ENCODE data around the gene DCAF8.

DCAF8 gene

DNA sequence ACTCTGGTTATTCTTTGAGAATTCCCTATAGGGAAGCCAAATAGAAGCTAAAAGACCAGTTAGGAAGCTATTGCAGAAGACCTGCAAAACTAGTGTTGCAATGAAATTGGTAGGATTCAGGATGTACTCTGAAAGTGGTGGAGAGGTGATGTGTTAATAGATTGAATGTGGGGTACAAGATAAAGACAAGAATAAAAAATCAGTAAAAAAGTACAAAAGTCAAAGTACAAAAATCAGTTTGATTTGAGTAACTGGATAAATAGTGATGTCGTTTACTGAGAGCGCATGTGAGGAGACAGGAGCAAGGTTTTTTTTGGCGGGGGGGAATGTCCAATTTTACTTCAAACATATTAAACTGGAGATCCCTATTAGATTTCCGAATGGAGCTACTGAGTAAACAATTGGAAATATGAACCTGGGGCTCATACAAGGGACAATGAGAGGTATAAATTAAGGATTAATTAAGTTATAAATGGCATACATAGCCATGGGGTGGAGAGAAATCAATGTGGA is 2.5 kb upstream of the DCAF8 start:
- in situ Hi-C loops (cut with HindIII; ENCODE audit: low sequenced_read_pairs), result no loop called here

DNA sequence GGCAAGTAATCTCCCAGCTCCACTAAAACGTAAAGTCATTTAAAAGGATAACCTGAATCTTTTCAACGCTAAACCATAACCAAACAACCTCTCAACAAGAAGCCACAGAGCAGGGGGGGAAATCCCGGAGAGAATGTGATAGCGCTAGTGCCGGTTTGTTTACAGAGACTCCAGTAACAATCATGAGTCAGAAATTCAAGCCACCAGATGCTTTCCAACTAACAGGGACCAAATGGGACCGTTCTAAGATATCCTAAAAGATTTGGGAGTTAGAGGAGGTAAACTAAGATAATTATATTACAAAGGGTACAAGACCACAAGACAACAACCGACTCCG is 825 bp downstream of the DCAF8 start:
- in situ Hi-C loops (cut with HindIII; ENCODE audit: low sequenced_read_pairs), result no loop called here

DNA sequence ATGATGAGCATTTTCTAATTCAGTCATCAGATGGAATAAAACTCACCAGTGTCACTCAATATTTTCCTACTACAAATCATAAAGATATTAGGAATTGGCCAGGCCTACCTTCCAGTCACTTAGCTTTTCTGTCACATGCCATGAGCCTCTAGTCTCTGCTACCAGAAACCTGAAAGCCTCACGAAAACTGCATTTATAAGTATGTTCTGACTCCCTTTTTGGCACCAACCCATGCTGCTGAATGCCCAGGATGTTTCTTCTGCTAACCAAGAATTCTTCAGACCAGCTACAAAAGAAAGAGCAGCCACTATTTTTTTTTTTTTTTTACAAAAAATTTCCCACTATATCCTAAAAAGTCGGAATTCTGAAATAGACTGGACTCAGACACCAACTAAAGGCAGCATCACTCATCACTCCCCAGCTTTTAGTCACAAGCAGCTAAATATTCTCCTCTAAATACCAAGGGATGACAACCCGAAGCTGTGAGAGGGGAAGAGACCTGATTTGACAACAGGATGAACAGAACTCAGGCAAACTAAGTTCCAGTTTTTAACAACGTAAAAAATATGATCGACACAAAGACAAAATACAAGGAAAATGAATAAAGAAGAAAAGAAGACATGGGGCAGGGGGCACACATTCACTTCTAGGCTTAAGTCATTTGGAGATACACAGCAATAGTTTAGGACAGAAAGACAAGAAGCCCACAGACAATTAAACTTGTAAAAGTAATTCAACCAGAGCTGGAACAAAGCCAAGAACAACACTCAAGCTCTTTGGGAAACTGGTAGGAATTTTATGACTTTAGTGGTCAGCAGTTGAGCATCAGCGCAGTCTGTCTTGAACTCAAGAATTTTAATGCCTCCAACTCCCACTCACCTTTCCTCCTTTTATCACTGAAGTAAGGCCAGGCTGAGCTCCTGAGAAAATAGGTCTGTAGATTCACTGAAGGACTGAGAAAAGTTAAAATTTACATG is 1.7 kb downstream of the DCAF8 start:
- in situ Hi-C loops (cut with HindIII; ENCODE audit: low sequenced_read_pairs), result no loop called here

DNA sequence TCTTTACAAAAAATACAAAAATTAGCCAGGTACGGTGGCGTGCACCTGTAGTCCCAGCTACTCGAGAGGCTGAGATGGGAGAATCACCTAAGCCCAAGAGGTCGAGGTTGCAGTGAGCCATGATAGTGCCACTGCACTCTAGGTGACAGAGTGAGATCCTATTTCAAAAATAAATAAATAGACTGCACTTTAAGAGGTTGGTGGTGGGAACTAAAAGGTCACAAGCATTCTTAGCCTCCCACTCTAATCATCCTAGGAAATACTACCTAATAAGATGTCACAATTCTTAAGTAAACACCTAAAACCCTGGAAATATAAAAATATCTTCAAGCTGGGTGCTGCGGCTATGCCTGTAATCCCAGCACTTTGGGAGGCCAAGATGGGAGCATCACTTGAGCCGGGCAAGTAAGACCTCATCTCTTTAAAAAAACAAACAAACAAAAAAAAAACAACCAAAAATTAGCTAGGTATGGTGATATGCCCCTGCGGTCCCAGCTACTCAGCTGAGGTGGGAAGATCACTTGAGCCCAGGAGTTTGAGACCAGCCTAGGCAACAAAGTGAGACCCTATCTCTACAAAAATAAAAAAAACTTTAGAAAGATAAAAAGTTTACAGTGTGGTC is 4.1 kb downstream of the DCAF8 start:
- in situ Hi-C loops (cut with HindIII; ENCODE audit: low sequenced_read_pairs), result no loop called here

DNA sequence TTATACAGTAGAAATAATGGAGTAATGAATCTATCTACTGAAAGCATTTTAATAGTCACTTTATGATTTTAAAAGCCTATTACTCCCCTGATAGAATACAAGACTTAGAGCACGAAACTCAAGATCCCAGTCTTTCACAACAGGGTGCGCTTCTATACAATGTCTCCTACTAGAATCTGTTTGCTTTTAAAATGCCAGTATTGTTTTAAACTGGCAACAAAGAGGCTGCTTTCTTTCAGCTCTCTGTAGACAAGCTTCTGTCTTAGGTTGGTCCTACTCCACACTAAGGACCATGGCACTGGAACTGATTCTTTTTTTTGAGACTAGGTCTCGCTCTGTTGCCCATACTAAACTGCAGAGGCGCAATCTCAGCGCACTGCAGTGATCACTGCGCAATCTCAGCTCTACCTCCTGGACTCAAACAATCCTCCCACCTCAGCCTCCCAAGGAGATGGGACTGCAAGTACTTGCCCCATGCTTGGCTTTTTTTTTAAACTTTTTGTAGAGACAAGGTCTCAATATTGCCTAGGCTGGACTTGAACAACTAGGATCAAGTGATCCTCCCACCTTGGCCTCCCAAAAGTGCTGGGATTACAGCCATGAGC is 4.8 kb downstream of the DCAF8 start:
- in situ Hi-C loops (cut with HindIII; ENCODE audit: low sequenced_read_pairs), result no loop called here

GRCh38 chr1:160256396-160257046 is 5.8 kb downstream of the DCAF8 start:
- in situ Hi-C loops (cut with HindIII; ENCODE audit: low sequenced_read_pairs), result no loop called here

DNA sequence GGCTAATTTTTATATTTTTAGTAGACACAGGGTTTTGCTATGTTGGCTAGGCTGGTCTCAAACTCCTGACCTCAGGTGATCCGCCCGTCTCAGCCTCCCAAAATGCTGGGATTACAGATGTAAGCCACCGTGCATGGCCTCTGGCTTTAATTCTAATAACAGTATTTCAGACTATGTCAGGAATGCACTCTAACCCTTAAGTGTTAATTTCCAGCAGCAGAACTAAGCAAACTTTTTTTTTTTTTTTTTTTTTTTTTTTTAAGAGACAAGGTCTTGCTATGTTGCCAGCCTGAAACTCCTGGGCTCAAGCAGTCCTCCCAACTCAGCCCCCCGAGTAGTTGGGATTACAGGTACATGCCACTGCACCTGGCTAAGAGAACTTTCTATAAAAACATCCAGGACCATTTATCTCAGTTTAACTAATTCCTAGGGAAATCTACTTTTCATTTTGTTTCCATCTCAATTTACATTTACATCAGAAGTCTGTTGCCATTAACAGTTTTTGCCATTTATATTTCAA is 6.5 kb downstream of the DCAF8 start:
- in situ Hi-C loops (cut with HindIII; ENCODE audit: low sequenced_read_pairs), result no loop called here

DNA sequence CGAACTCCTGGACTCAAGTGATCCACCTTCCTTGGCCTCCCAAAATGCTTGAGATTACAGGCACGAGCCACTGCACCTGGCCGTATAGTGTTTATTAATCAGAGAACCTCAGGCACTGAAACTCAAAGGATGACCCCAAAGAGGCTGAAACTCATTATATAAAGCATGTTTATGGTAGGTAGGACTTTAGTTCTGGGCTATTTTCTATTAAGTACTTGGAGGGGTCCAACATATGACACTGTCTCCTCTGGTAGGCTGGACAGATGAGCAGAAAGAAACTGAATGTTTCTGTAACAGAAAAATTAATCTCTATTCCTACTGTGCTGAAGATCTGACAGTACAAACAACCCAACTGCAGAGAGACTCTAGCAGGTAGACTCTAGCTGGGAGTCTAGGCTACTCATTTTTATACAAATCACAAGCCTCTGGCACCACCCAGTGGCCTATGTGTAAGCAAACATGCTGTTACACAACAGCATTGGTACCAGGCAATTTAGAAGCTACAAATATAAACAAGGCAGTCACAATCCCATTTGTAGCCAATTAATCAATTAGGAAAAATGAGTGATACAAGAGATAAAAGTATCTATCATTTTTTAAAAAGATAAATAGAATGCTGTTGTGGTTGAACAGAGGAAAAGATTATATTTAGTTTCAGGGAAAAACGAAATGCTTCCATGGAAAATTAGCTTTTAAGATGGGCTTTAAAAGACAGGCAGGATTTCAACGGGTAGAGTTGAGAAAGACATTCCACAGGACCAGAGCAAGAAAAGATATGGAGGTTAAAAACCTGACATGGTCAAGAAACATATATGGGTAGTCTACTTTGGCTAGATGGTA is 10.4 kb downstream of the DCAF8 start:
- in situ Hi-C loops (cut with HindIII; ENCODE audit: low sequenced_read_pairs), result no loop called here

DNA sequence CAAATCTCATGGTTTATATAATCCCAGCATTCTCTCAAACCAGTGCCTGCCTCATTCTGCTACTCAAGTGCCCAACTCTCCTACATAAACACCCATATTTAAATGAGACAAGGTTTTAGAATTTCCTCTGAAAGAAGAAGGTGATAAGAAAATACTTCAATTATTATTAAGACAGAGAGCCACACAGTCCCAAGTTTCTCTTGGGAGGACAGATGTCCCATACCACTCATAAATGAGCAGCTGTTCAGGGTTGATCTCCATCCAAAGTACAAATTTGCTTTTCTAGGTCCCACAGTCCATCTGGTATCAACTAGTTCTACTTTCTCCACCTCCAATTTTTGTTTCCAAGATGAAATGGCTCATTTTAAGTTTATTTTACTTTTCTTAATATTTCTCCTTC is 11.3 kb downstream of the DCAF8 start:
- in situ Hi-C loops (cut with HindIII; ENCODE audit: low sequenced_read_pairs), result no loop called here

DNA sequence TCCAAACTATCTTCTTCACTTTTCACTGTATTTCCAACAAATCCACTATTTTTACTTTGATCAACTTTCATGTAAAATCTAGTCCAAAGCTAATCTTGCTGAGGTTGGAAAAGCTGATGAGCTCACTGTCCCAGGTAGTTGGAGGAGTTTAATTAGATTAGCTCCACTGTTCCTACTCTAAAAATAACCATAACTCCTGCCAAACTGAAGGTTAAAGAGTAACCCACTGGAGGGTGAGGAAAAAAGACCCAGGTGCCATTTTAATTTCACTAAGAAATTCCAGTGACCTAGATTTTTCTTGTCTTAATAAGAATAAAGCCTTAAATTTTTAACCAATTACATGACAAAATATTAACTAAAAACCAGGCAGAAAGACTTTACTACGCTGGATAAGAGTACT is 15.3 kb downstream of the DCAF8 start:
- in situ Hi-C loops (cut with HindIII; ENCODE audit: low sequenced_read_pairs), result no loop called here

GRCh38 chr1:160245434-160245833 is 16.9 kb downstream of the DCAF8 start:
- in situ Hi-C loops (cut with HindIII; ENCODE audit: low sequenced_read_pairs), result no loop called here

GRCh38 chr1:160244209-160244608 is 18.1 kb downstream of the DCAF8 start:
- in situ Hi-C loops (cut with HindIII; ENCODE audit: low sequenced_read_pairs), result no loop called here

- in situ Hi-C loops (cut with HindIII; ENCODE audit: low sequenced_read_pairs), result no loop called here
These were observed 18.6 kb downstream of the DCAF8 start for GRCh38 chr1:160243767-160244166.

DNA sequence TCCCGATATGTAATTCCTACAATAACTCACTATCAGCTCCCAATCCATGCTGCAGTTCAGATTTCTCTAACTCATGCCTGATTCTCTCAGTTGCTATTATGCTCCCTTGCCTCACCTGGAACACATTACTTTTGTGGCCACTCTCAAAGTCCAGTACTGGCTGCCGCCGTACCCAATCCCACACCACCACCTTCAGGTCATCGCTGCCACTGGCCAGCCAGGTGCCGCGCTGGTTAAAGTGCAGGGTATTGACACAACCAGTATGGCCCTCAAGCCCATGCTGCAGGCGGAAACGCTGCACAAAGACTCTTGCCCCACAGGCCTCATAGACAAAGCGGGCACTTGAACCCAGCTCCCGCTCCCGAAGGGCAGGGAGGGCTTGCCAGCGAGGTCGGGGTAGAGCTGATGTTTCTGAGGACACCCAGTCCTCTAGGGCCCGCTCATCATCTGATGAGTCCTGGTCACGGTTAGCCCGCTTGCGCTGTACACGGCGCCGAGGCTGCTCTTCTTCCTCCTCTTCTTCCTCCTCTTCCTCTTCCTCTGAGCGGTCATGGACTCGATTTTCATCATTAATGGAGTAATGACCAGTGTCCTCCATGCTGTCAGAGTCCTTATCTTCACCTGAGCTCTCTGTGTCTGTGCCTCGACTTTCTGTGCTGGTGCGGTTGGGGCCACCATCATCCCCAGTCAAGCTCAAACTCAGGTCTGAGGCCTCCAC is 22.6 kb downstream of the DCAF8 start:
- in situ Hi-C loops (cut with HindIII; ENCODE audit: low sequenced_read_pairs), result no loop called here

GRCh38 chr1:160238408-160238807 is 23.9 kb downstream of the DCAF8 start:
- in situ Hi-C loops (cut with HindIII; ENCODE audit: low sequenced_read_pairs), result no loop called here

- in situ Hi-C loops (cut with HindIII; ENCODE audit: low sequenced_read_pairs), result no loop called here
These were observed 24.8 kb downstream of the DCAF8 start for GRCh38 chr1:160237558-160237957.

DNA sequence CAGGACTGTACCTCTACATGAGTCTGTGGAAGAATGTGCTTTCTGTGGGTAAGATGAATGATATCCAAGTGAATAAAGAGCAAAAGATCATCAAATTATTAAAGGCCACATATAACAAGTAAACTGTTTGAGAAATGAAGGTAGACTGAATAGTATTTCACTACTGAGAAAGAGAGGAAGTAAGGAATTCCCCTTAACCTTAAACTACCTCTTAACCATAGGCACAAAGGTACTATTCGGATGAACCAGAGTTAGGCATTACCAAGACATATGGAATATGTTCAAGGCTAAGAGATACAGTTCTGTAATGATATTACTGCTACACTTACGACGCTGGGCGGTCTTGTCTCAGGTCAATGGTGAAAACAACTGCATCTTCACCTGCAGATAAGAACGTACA is 25.5 kb downstream of the DCAF8 start:
- in situ Hi-C loops (cut with HindIII; ENCODE audit: low sequenced_read_pairs), result no loop called here

DNA sequence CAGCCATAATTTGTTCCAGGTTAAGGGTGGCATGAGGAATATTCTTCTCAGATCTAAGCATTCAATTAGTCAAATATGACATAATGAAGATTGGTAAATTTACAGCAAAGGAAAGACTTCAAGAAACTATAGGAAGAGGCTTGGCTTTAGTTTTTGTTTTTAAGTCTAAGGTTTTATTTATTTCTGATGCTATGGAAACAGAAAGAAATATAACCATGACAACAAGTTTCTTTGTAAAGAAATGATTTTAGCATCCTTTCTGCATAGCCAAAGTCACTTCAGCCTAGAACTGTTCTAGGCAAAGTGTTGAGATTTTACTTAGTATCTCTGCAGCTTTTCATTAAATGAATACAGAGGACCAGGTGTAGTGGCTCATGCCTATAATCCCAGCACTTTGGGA is 29.4 kb downstream of the DCAF8 start:
- in situ Hi-C loops (cut with HindIII; ENCODE audit: low sequenced_read_pairs), result no loop called here

- in situ Hi-C loops (cut with HindIII; ENCODE audit: low sequenced_read_pairs), result no loop called here
These were observed 33.9 kb downstream of the DCAF8 start for GRCh38 chr1:160228431-160228830.

DNA sequence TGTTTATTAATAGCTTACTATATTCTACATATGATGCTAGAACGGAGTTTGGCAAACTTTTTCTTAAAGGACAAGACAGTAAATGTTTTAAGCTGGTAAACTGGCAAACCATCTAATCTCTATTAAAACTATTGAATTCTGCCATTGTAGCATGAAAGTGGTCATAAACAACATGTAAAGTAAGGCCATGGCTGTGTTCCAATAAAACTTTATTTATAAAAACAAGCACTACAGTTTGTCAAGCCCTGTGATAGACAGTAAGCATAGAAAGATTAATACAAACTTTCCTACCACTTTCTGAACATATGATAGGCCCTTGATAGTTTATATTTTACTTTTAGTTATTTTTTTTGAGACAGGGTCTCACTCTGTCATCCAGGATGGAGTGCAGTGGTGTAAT is 34.8 kb downstream of the DCAF8 start:
- in situ Hi-C loops (cut with HindIII; ENCODE audit: low sequenced_read_pairs), result no loop called here

Measured in DLD1 (cell line).